Activated CD8-positive, alpha-beta memory T cell treated with anti-CD3 and anti-CD28 coated beads for 48 hours (primary cell): ENCODE data around the gene NACC2.
"Not testable (repeated sequence)": the region's sequence is repeated elsewhere in the genome, so short reads cannot be mapped to it uniquely, and the experiment has no call there.

ENCODE experiments used
- DNase-seq, 3 experiments: peaks; one replicate each; pipeline ENCODE4 v3.0.0-alpha.2; 2020; ENCODE audit warnings: low read depth in 2 of 3, low spot score in 2 of 3

The NACC2 gene

GRCh38 chr9:136110082-136111061, 15.3 kb upstream of the NACC2 start:
- DNase-seq: no peak

DNA sequence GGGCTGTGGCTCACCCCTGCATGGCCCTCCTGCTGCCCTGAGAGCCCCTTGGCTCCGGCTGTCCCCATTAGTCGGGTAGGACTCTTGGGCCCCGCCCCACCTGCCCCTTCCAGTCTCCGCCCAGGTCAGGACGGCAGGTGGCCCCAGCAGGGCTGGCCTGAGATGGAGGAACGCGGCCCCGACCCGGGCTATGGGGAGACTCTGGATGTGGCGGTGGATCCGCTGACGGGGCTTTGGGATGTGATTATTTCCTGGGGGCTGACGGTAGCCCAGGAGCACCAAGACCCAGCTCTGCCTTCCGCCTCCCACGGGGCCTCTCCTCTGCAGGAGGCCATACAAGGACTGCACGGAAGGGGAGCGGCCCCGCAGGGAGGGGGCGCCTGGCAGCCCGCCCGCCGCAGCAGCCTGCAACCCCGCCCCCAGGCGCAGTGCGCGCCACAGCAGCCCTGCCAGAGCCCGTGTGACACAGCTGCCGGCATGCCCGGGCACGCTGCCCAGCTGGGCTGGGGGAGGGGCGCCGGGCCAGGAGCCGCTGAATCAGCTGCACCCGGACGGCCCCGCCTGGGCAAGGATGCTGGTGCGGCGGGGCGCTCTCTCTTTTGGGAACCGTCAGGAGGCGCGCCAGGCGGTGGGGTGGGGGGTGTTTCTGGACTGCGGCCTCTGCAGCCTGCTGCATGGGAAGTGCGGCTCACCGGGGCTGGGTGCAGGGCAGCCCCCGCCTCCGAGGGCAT, 14.4 kb upstream of the NACC2 start:
- peak; percentile 75 to 87 (median 82) for DNase-seq

DNA sequence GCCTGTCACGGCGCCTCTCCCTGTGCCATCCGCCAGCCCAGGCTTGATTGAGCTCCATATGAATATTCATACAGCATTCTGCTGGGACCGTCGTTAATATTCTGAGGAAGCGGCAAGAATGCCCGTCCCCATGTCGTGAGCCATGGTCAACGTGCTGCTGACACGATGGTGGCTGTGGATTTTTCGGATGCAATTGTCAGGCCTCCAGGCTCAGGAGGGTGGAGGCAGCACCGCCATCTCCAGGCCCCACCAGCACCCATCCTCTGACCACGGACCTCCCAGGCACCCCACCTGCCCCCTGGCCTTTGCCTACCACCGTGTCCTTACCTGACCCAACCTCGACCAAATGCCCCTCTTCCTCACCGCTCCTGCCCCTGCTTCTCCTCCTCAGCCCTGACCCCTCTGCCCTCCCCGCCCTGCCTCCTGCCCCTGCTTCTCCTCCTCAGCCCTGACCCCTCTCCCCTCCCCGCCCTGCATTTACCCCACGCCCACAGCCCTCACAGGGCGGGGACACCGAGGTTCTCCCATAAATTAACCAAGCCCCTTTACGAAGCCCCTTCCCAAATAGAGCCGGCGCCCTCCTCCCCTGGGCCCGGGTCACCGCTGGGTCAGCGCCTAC, 13.7 kb upstream of the NACC2 start:
- no peak for DNase-seq

GRCh38 chr9:136107953-136108647, 13.0 kb upstream of the NACC2 start:
- DNase-seq: no peak

DNA sequence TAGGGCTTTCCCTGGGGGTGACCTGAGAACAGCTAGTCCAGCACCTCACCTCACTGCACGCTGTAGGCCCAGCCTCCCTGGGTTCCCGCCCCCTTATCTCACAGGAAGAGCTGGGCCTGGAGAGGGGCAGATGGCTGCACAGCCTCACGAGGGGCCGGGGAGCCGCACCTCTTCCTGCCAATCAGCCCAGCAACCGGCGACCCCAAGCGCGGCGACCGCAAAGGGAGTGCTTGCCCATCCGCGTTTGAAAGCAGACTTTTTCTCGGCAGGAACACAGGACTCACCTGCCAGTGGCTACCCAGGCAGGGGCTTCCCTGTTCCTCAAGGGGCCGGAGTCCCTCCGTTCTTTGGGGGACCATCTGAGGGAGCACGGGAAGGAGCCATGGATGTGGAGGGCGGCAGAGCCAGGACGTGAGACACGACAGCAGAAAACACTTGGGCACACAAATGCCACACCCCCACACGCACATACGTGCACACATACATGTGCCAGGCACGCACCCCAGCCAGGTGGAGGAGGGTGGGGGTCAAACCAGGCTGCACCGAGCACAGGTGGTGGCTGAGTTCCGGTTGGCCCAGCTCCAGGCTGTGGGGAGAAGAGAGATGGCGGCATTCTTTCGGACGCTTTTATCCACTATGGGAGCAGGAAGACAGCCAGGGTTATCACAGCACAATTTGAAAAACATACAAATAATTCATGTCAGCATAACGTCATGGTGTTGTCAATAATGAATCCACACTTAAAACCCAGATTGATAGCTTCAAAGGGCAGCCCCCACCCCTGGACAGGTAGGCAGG, 12.3 kb upstream of the NACC2 start:
- no peak for DNase-seq

DNA sequence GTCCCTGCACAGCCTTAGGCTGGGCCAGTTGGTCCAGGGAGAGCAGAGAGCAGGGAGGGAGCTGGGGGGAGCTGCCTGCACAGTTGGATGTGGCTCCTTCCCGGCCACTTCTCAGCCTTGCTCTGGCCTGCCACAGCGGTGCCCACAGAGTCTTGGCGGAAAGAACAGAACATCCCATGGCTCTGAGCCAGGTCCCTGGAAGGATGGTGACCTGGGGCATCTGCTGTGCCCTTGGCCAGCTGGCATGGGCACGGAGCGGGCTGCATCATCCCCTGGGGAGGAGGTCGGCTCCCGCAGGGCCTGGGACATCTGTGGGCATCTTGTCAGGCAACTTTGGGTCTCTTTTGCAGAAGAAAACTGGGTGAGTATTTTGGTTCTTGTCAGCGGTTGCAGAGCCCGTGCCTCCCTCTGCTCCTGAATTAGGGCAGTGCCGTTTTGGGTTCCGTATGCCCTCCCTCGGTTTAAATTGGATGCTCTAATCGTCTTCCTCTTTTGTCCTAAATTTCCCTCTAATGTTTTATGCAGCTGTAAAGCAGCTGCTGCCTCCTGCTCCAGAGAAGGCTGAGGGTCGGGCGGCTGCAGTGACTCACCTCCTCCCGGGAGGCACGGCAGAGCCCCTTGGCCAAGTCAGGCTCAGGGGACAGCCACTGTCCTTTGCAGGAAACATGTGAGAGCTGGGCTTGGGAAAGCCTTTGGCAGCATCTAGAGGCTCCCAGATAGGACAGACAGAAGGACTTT, 10.5 kb upstream of the NACC2 start:
- no peak for DNase-seq

- DNase-seq: no peak
These were observed 9.8 kb upstream of the NACC2 start for GRCh38 chr9:136104916-136105315.

- no peak for DNase-seq
These were observed 9.4 kb upstream of the NACC2 start for GRCh38 chr9:136104488-136104800.

DNA sequence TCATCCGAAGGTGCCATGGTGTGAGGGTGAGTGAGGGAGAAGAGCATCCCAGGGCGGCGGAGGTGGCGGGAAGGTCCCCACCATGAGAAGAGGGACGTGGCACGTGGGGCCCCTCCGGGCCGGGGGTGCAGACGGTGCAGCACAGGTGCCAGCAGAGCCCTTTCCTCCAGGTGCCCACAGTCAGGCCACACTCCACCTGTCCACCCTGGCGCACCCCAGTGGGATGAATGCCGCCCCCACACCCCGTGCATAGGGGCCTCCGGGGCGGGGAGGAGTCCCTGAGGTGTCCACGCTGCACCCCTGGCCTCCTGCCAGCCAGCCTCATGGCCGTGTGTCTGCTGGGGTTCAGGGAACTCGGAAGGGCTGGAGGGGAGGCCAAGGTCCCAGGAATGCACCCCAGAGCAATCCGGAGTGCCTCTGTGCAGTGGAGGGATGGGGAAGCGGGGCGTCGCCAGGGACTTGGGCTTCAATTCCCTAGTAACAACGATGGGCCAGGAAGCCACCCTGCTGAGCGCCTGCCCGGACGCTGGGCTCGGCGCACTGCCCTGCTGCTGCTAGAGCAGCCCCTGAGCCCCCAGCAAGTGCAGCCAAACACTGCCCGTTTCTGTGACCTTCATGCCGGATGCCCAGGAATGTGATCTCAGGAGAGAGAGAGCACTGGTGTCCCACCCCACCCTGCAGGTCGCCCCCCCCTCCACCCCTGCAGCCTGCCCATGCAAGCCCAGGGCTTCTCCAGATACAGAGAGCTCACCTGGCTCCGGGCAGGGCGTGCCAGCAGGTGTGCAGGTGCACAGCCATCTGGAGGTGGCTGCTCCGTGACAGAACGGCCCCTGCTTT, 8.8 kb upstream of the NACC2 start:
- DNase-seq: no peak

DNA sequence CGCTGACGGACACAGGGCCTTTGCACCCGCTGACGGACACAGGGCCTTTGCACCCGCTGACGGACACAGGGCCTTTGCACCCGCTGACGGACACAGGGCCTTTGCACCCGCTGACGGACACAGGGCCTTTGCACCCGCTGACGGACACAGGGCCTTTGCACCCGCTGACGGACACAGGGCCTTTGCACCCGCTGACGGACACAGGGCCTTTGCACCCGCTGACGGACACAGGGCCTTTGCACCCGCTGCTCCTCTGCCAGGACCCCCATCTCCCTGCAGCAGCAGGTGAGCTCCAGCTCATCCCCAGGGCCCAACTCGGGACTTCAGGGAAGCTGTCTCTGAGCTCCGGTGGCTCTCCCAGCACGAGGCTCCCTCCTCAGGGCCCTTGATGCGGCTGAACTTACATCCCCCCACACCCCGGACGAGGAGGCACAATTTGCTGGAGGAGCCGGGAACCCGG, 6.6 kb upstream of the NACC2 start:
- not testable (repeated sequence) for DNase-seq

- DNase-seq: no peak
These were observed 5.9 kb upstream of the NACC2 start for GRCh38 chr9:136100700-136101614.

GRCh38 chr9:136099542-136099941, 4.5 kb upstream of the NACC2 start:
- no peak for DNase-seq

GRCh38 chr9:136098844-136099243, 3.8 kb upstream of the NACC2 start:
- no peak for DNase-seq

DNA sequence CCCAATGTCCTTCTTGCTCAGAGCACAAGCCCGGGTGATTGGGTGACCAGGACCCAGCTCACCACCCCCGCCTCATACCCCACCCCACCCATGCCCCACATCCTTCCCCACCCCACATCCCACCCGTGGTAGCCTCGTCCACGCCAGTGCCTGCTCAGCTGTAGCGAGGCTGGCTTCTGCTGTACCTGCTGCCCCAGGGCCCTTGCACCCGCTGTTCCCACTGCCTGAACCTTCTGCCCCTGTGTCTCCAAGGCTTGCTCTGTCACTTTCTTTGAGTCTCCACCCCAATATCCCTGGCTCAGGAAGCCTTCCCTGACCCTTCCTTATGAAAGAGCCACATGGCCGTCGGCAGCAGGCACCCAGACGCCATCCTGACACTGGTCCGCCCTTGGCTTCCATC, 3.1 kb upstream of the NACC2 start:
- no peak for DNase-seq

GRCh38 chr9:136096505-136097001, 1.5 kb upstream of the NACC2 start:
- no peak for DNase-seq

GRCh38 chr9:136093995-136094881, 851 bp downstream of the NACC2 start:
- DNase-seq: no peak
